ENCODE data around the gene NEK10.

Gene NEK10

DNA sequence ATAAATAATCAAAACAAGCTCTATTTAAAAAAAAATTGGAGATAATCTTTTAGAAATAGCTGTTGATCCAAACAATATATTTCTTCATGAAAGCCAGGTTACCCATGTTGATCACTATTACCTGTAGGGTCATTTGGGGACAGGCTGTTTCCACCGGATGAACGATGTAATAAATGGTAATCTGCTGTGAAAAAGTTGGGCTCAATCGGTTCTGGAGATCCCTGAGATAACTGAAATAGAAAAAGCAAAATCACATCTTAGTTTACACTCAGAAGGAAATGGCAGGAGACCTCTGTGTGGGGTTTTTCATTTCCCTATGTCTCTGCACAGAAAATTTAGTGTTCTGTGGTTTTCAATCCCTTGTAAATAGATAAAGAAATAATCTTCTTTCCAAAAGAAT lies 249.5 kb downstream of the NEK10 start:
- no peak for DNase-seq

GRCh38 chr3:27115352-27115751 lies 253.8 kb downstream of the NEK10 start:
- no peak for DNase-seq

DNA sequence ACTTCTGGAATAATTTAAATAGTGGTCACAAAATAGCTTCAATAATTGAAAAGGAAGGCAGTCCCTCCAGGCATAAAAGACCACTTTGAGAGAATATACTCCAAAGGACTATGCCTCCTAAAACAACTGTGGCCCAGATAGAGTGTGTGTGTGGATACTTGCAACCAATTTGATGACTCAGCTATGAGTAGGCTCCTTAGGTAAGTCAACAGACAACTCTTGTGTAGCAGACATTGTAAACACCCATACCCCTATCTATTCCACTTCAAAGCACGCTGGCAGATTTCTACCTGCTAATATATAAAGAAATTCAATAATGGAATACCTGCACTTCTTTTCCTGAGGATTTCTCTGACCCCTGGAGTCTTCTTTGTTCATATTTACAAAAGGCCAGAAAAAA lies 254.5 kb downstream of the NEK10 start:
- DNase-seq = no peak

DNA sequence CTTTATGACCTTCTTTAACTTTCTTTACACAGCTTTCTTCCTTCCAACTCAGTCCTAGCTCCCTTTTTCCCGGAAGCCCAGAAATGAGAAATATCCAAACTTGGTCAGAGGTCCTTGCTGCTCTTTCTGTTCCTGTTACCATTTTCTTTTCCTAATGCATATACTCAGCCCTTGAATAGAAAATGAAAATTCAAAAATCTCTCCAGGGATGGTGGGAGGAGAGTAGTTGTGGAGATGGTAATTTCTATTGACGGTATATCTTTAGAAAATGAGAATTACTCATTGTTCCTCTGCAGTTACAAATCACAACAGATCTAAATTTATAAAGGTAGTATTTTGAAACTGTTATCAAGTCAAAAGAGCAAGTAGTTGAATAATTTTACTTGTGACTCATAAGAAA lies 255.1 kb downstream of the NEK10 start:
- DNase-seq = no peak

- DNase-seq = no peak
These were observed 259.2 kb downstream of the NEK10 start for GRCh38 chr3:27110020-27110419.

- no peak for DNase-seq
These were observed 260.9 kb downstream of the NEK10 start for GRCh38 chr3:27108322-27108721.

- peak in 1 of 56 donors; percentile 0 for DNase-seq
These were observed 263.3 kb downstream of the NEK10 start for GRCh38 chr3:27105904-27106303.

DNA sequence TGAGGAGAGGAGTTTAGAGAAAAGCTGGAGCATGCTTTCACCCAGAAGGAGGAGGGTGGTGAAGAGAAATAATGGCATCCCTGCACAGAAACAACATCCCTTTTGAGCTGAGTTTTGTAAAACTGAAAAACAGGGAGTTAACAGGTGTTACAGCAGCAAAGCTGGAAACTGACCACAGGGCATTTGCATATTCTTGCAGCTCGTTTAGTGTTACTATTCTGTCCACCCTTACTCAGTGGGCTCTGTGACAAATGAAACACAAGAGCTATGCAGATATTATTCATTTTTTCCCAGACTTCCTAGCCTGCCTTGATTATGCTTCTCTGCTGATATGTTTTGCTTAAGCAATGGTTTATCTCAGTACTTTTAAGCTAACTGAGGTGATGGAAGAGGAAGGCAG lies 272.0 kb downstream of the NEK10 start:
- no peak for DNase-seq

GRCh38 chr3:27095553-27096222 lies 273.5 kb downstream of the NEK10 start:
- DNase-seq = no peak

GRCh38 chr3:27094721-27095120 lies 274.5 kb downstream of the NEK10 start:
- no peak for DNase-seq

GRCh38 chr3:27093771-27094170 lies 275.4 kb downstream of the NEK10 start:
- DNase-seq = no peak

- no peak for DNase-seq
These were observed 278.7 kb downstream of the NEK10 start for GRCh38 chr3:27090275-27091041.

- no peak for DNase-seq
These were observed 279.5 kb downstream of the NEK10 start for GRCh38 chr3:27089645-27090044.

GRCh38 chr3:27089068-27089467 lies 280.1 kb downstream of the NEK10 start:
- DNase-seq = no peak

GRCh38 chr3:27085829-27086730 lies 283.1 kb downstream of the NEK10 start:
- no peak for DNase-seq

- DNase-seq = no peak
These were observed 287.1 kb downstream of the NEK10 start for GRCh38 chr3:27081992-27082607.

GRCh38 chr3:27081566-27081965 lies 287.6 kb downstream of the NEK10 start:
- DNase-seq = no peak

DNA sequence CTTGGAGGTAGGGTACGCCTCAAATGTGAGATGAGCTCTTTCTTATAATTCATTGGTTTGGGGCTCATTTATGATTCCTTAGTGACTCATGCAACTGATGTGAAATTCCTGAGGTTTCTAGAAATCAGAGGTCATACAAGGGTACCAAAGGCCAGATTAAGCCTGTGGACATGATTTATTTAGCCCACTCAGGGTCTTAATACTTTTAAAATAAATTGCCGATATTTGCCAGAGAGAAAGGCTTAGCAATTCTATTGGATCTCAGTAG lies 289.0 kb downstream of the NEK10 start:
- no peak for DNase-seq

DNA sequence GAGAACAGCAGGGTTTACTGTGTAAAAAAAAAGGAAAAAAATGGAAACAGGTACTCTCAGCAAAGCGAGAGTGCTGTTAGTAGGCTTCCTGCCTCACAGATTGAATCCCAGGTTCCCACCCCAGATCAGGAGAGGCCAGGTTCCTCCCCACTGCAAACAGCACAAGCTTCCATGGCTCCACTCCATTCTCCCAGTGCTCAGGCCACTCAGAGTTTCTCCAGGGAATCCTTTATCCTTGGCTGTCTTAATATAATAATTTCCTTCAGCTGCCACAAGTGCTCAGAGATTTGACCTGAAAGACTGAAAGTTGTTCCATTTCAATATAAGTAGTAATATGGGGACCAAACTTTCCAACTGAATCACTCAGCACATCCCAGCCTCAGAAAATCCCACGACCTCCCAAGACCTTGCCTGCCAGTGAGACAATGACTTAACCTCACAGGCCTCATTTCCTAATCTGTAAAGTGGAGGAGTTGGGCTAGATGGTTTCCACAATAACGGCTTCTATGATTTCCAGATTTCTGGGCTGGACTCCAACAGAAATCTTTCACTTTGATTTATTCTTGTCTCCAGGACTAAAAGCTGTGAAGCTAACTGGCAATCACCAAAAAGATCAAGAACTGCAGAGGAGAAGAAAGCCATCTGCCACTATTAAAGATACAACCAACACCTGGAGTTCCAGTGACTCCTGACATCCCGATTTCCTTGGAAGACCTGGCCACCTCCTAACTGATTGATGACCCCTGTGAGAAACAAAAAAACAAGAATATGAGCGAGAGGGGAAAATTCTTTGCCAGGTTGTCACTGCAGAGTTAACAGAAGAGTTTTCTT lies 289.5 kb downstream of the NEK10 start:
- DNase-seq = no peak

DNA sequence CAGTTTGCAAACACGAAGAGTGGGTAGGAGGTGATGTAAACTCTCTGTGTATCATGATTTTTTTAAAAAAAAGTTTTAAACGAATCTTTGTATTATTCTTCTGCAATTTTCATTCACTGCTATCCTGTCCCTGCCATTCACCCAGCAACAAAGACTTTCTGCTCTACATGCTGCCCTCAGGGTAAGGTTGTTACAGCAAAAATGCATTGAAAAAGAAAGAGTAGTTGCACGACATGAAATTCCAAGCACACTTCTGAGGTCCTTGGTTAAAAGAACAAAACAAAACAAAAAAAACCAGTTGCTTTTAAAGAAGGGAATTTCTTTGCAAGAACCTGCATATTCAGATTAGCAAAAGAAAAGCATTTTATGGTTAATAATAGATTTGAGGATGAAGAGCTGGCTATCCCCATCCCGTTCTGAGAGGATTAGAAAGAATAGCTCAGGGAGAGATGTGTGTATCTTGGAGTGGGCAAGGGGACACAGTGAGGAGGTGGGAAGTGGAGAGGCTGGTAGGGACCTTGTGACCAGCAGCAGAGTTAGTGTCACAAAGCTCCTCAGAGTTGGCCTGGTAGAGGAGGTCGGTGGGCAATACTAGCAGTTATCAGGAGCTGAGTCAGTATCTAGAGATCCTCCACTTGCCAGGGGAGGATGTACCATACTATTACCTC lies 290.8 kb downstream of the NEK10 start:
- no peak for DNase-seq
